Prostate gland (tissue), 2 donors: ENCODE results near the gene RDH13.

Source experiments
- POLR2A ChIP-seq: fragments of 450-650 bp; IDR thresholded peaks from one replicate; pipeline ENCODE4 v1.6.1; 2016; ENCODE audit warnings: antibody characterized with exemption, mild to moderate bottlenecking
- POLR2AphosphoS5 ChIP-seq: sonication (generic); formaldehyde crosslinking; IDR thresholded peaks from one replicate; pipeline ENCODE4 v1.6.1; 2017; ENCODE audit warnings: antibody characterized with exemption
- TF ChIP-seq, protein P1 (sequence below), 4 experiments: fragments of 200-600 bp in 2 of 4; fragments of 450-650 bp in 2 of 4; sonication (generic) in 2 of 4; IDR thresholded peaks; 1 replicate in 3 of 4; 2 replicates in 1 of 4; pipeline ENCODE4 v1.5.1; 2016 to 2019; ENCODE audit warnings: antibody characterized with exemption in 4 of 4, mild to moderate bottlenecking in 2 of 4, moderate library complexity in 2 of 4

DNA sequence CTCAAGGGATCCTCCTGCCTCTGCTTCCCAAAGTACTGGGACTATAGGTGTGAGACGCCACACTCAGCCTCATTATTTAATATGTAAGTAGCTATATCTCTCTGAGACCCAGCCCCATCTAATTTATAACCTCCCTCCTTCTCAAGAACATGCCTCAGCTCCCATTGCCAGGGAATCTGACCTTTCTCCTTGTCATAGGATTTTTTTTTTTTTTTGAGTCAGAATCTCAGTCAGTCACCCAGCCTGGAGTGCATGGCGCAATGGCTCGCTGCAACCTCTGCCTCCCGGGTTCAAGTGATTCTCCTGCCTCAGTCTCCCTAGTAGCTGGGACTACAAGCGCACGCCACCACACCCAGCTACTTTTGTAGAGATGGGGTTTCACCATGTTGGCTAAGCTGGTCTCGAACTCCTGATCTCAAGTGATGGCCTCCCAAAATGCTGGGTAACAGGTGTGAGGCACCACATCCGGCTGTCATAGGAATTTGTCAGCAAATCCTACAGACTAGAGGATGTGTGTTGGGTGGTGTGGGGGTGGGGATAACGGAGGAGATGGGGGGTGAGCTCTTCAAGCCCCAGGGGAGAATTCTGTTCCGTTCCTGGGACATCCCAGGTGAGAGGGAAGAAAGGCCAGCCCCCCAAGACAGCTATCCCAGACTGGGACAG lies 7.6 kb upstream of the RDH13 start:
- TF ChIP-seq, protein P1, sequence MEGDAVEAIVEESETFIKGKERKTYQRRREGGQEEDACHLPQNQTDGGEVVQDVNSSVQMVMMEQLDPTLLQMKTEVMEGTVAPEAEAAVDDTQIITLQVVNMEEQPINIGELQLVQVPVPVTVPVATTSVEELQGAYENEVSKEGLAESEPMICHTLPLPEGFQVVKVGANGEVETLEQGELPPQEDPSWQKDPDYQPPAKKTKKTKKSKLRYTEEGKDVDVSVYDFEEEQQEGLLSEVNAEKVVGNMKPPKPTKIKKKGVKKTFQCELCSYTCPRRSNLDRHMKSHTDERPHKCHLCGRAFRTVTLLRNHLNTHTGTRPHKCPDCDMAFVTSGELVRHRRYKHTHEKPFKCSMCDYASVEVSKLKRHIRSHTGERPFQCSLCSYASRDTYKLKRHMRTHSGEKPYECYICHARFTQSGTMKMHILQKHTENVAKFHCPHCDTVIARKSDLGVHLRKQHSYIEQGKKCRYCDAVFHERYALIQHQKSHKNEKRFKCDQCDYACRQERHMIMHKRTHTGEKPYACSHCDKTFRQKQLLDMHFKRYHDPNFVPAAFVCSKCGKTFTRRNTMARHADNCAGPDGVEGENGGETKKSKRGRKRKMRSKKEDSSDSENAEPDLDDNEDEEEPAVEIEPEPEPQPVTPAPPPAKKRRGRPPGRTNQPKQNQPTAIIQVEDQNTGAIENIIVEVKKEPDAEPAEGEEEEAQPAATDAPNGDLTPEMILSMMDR (IDR thresholded peaks at IDR 0.05), result no peak
- TF ChIP-seq POLR2AphosphoS5, result no peak
- TF ChIP-seq POLR2A, result no peak
